Measurements from ENCODE around the gene JCAD. TPM values are rescaled to one million over a fixed set of nuclear protein-coding genes. Genes with fewer than 3 reads are reported as not detected.
A peak's percentile ranks its signal among the peaks of the same experiment; 100 is the strongest.

The JCAD gene
- total RNA-seq, 1 experiment from 2014 or later, result 0.77 TPM

GRCh38 chr10:30083934-30084333 is 24.5 kb upstream of the JCAD start:
- no peak for DNase-seq
- no peak overlapping the region for H4K8ac ChIP-seq (replicated peaks; ENCODE audit: insufficient read length, low read depth, low read length)
- Mint-ChIP-seq H3K4me1 (peaks cover 5 to 12% of the 10 kb centered on the region in 2 experiments), H3K4me3 (no peak overlapping the region), H3K36me3 (ENCODE audit: insufficient read depth in 1 of 3, low read depth in 3 of 3) (no peaks in the 10 kb centered on the region), H3K27me3 (ENCODE audit: low read depth) (no peaks in the 10 kb centered on the region; the same call in none of the 2 replicates), H3K9me3 (no peaks in the 10 kb centered on the region), H3K27ac (peak overlapping the region in 1 of 3 experiments; percentile 68; a peak in 1 of 7 replicates)
- H2AK5ac ChIP-seq (ENCODE audit: insufficient read length, low read length), result no peak overlapping the region
- H2BK12ac ChIP-seq (ENCODE audit: insufficient read length, low read depth, low read length), result no peak overlapping the region
- H3K56ac ChIP-seq (ENCODE audit: insufficient read length, low read depth, low read length), result no peak overlapping the region
- H3T11ph ChIP-seq (ENCODE audit: low read length), result no peak overlapping the region
- no peak overlapping the region for H3K14ac ChIP-seq (ENCODE audit: insufficient read depth, low read length)
- H3K4me2 ChIP-seq (ENCODE audit: insufficient read depth, insufficient read length, low read length), result no peak overlapping the region
- H2BK15ac ChIP-seq (ENCODE audit: low read depth, low read length), result no peak overlapping the region
- H2BK5ac ChIP-seq (ENCODE audit: insufficient read length, low read length), result no peak overlapping the region
- no peaks in the 10 kb centered on the region for H3K27me3 ChIP-seq (ENCODE audit: insufficient read depth, low read length)
- no peaks in the 10 kb centered on the region for H3K79me2 ChIP-seq (ENCODE audit: insufficient read depth, low read length)
- no peak overlapping the region for H3K18ac ChIP-seq (ENCODE audit: insufficient read length, low read depth, low read length)
- no peaks in the 10 kb centered on the region for H4K20me1 ChIP-seq (ENCODE audit: control insufficient read depth, insufficient read depth, insufficient read length)
- H3K9ac ChIP-seq (ENCODE audit: extremely low read depth, insufficient read length, low read length), result no peak overlapping the region
- H3K79me1 ChIP-seq (ENCODE audit: insufficient read depth, low read depth, low read length, poor library complexity, severe bottlenecking), result no peaks in the 10 kb centered on the region
- no peak overlapping the region for H3K23ac ChIP-seq (ENCODE audit: insufficient read length, low read depth, low read length)
- H4K91ac ChIP-seq (ENCODE audit: insufficient read length, low read depth, low read length), result no peak overlapping the region
- no peak overlapping the region for H2BK20ac ChIP-seq (ENCODE audit: low read depth, low read length, poor library complexity, severe bottlenecking)
- no peak overlapping the region for H2AFZ ChIP-seq (ENCODE audit: low read length)
- H3K9me3 ChIP-seq (ENCODE audit: control insufficient read depth, low read depth, low read length), result no peaks in the 10 kb centered on the region
- WGBS (ENCODE audit: extremely low coverage, insufficient read length, low lambda C conversion rate), result no CpG with 5 or more reads among the region's 1 CpG
- no peak overlapping the region for H2BK120ac ChIP-seq (ENCODE audit: low read depth, low read length, poor library complexity, severe bottlenecking)
- H4K5ac ChIP-seq (ENCODE audit: insufficient read length, low read depth, low read length), result no peak overlapping the region
- TF ChIP-seq CTCF (conservative IDR thresholded peaks at IDR 0.05), result no peak
- no peaks in the 10 kb centered on the region; the same call in 1 of the 2 replicates for H3K4me1 ChIP-seq (ENCODE audit: insufficient read depth, low read length)
- H3K23me2 ChIP-seq (ENCODE audit: insufficient read length, low read depth, low read length, poor library complexity, severe bottlenecking), result no peaks in the 10 kb centered on the region
- no peak overlapping the region for H3K27ac ChIP-seq (ENCODE audit: insufficient read length, low read depth, low read length)
- no peak overlapping the region for H3K4ac ChIP-seq (ENCODE audit: low read depth, low read length)
